HepG2 (cell line): Measurements from ENCODE around the gene CACNG7. TPM values are rescaled to one million over a fixed set of nuclear protein-coding genes. Genes with fewer than 3 reads are reported as not detected.

Experiments used
- CC2D1A ChIP-seq: sonication (generic); formaldehyde crosslinking; IDR thresholded peaks from 2 replicates; pipeline ENCODE4 v1.8.1; 2023; ENCODE audit warnings: mild to moderate bottlenecking, missing genetic modification reagents
- CREB1 ChIP-seq, 2 experiments: fragments of 450-650 bp in 1 of 2; IDR thresholded peaks; 2 replicates each; pipeline ENCODE4 v1.6.1; 2016 to 2017; ENCODE audit warnings: control low read depth in 1 of 2, mild to moderate bottlenecking in 1 of 2, missing compliant biosample characterization in 1 of 2, missing genetic modification characterization in 1 of 2
- GABPA ChIP-seq, 2 experiments: IDR thresholded peaks; 2 replicates each; pipeline ENCODE4 v1.6.1; 2011 to 2016; ENCODE audit warnings: low read depth in 2 of 2, low read length in 1 of 2, missing biosample characterization in 1 of 2, missing genetic modification characterization in 1 of 2
- HMGA1 ChIP-seq: sonication (generic); formaldehyde crosslinking; conservative IDR thresholded peaks from 2 replicates; pipeline ENCODE4 v1.4.0; 2020; ENCODE audit warnings: missing genetic modification reagents
- HOXA5 ChIP-seq: sonication (generic); formaldehyde crosslinking; IDR thresholded peaks from 2 replicates; pipeline ENCODE4 v1.4.0; 2020; ENCODE audit warnings: missing genetic modification reagents
- IRX3 ChIP-seq: sonication (generic); formaldehyde crosslinking; IDR thresholded peaks from 2 replicates; pipeline ENCODE4 v1.8.1; 2023; ENCODE audit warnings: mild to moderate bottlenecking, low read depth, missing genetic modification reagents, borderline replicate concordance
- JARID2 ChIP-seq: sonication (generic); formaldehyde crosslinking; IDR thresholded peaks from 2 replicates; pipeline ENCODE4 v1.8.1; 2023; ENCODE audit warnings: missing genetic modification reagents, inconsistent platforms; ENCODE audit not compliant: insufficient replicate concordance
- JUNB ChIP-seq: sonication (generic); formaldehyde crosslinking; IDR thresholded peaks from 2 replicates; pipeline ENCODE4 v1.8.0; 2022; ENCODE audit warnings: missing genetic modification reagents, mild to moderate bottlenecking, borderline replicate concordance
- KAT7 ChIP-seq: IDR thresholded peaks from 2 replicates; pipeline ENCODE4 v1.6.1; 2018; ENCODE audit warnings: borderline replicate concordance, missing compliant biosample characterization
- ONECUT2 ChIP-seq: sonication (generic); formaldehyde crosslinking; IDR thresholded peaks from 2 replicates; pipeline ENCODE4 v1.4.0; 2020; ENCODE audit warnings: missing genetic modification reagents
- POLR2G ChIP-seq: fragments of 200-400 bp; formaldehyde crosslinking; IDR thresholded peaks from 2 replicates; pipeline ENCODE4 v1.6.1; 2018; ENCODE audit warnings: mild to moderate bottlenecking, low read depth, low read length, moderate library complexity
- RFX1 ChIP-seq: fragments of 450-650 bp; IDR thresholded peaks from 2 replicates; pipeline ENCODE4 v1.6.1; 2017
- ZNF747 ChIP-seq: sonication (generic); formaldehyde crosslinking; IDR thresholded peaks from 2 replicates; pipeline ENCODE4 v1.8.1; 2023; ENCODE audit warnings: missing genetic modification reagents, mild to moderate bottlenecking, borderline replicate concordance
- ZNF841 ChIP-seq: sonication (generic); formaldehyde crosslinking; IDR thresholded peaks from 2 replicates; pipeline ENCODE4 v1.8.1; 2023; ENCODE audit warnings: missing genetic modification reagents, borderline replicate concordance
- ZSCAN12 ChIP-seq: sonication (generic); formaldehyde crosslinking; IDR thresholded peaks from 2 replicates; pipeline ENCODE4 v1.9.0; 2021; ENCODE audit warnings: mild to moderate bottlenecking, missing genetic modification reagents
- polyA plus RNA-seq, 8 experiments: library from polyadenylated mRNA; depleted of rRNA in 3 of 8; stranded (reverse) in 7 of 8; unstranded in 1 of 8; fragments of >200 nt; fragmentation: Illumina TruSeq in 4 of 8; extraction: Trizol in 4 of 8; gene quantifications; 2 replicates each; pipeline versions ENCODE4 v1.2.1 to v1.2.3, GENCODE V29; 2011 to 2016; ENCODE audit warnings: low read depth in 4 of 8, missing spikeins in 1 of 8, mixed read lengths in 1 of 8; ENCODE audit not compliant: insufficient read depth in 1 of 8
- total RNA-seq, 5 experiments: library from RNA; depleted of rRNA; stranded (reverse); fragments of >200 nt; fragmentation: Illumina TruSeq; extraction: Trizol; gene quantifications; 2 replicates each; pipeline ENCODE4 v1.2.3, GENCODE V29; 2016; ENCODE audit warnings: low read depth in 1 of 5
- TF ChIP-seq, protein P1 (sequence below): sonication (generic); formaldehyde crosslinking; conservative IDR thresholded peaks from 2 replicates; pipeline ENCODE4 v1.8.0; 2022; ENCODE audit warnings: missing genetic modification reagents
- TF ChIP-seq, protein P2 (sequence below): IDR thresholded peaks from 2 replicates; pipeline ENCODE4 v1.6.1; 2018; ENCODE audit warnings: missing genetic modification reagents
- TF ChIP-seq, protein P3 (sequence below): sonication (generic); formaldehyde crosslinking; IDR thresholded peaks from 2 replicates; pipeline ENCODE4 v1.4.0; 2020; ENCODE audit warnings: missing genetic modification reagents
- TF ChIP-seq, protein P4 (sequence below): sonication (generic); formaldehyde crosslinking; IDR thresholded peaks from 2 replicates; pipeline ENCODE4 v1.4.0; 2020; ENCODE audit warnings: mild to moderate bottlenecking, missing genetic modification reagents
- TF ChIP-seq, protein P5 (sequence below): sonication (generic); formaldehyde crosslinking; IDR thresholded peaks from 2 replicates; pipeline ENCODE4 v1.4.0; 2020; ENCODE audit warnings: low read depth, mild to moderate bottlenecking, missing genetic modification reagents

CACNG7 gene
- total and polyA plus RNA-seq, 2 of the 13 experiments (the other 11 are each of a cell fraction or from before 2014, with no cell fraction given), result not detected

DNA sequence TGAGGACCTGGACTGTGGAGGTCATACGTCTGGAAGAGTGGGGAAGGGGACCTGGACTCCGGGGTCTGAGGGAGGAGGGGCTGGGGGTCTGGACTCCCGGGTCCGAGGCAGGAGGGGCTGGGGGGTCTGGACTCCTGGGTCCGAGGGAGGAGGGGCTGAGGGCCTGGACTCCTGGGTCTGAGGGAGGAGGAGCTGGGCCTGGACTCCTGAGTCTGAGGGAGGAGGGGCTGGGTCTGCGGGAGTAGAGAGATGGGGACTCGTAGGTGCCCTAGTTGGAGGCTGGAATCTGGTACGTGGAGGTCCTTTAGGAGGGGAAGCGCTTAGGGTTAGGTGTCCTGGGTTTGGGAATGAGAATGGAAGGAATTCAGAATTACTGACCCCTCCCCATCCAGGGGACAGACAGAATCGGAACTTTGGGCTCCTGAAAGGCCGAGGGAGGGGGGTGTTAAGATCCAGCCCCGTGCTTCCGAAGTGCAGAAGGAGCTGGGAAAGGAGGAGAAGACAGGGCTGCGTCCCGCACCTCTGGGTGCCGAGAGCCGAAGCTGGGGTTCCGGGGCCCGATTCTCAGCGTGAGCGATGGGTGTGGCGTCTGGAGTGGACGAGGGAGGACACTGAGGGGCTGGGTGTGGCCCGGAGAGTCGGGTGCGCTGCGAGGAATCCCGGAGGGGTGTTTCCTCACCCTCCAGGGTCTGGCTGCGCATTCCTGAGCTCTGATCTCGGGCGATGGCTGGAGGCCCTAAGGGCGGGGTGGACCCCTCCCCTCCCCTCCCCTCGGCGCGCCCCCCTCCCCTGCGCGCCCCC lies 40.8 kb upstream of the CACNG7 start (continued):
- TF ChIP-seq, protein P1, sequence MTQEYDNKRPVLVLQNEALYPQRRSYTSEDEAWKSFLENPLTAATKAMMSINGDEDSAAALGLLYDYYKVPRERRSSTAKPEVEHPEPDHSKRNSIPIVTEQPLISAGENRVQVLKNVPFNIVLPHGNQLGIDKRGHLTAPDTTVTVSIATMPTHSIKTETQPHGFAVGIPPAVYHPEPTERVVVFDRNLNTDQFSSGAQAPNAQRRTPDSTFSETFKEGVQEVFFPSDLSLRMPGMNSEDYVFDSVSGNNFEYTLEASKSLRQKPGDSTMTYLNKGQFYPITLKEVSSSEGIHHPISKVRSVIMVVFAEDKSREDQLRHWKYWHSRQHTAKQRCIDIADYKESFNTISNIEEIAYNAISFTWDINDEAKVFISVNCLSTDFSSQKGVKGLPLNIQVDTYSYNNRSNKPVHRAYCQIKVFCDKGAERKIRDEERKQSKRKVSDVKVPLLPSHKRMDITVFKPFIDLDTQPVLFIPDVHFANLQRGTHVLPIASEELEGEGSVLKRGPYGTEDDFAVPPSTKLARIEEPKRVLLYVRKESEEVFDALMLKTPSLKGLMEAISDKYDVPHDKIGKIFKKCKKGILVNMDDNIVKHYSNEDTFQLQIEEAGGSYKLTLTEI, result no peak
- TF ChIP-seq, protein P2, sequence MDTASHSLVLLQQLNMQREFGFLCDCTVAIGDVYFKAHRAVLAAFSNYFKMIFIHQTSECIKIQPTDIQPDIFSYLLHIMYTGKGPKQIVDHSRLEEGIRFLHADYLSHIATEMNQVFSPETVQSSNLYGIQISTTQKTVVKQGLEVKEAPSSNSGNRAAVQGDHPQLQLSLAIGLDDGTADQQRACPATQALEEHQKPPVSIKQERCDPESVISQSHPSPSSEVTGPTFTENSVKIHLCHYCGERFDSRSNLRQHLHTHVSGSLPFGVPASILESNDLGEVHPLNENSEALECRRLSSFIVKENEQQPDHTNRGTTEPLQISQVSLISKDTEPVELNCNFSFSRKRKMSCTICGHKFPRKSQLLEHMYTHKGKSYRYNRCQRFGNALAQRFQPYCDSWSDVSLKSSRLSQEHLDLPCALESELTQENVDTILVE (CRISPR knock-in tag), result no peak
- TF ChIP-seq GABPA (IDR thresholded peaks at IDR 0.05; ENCODE audit: low read depth, low read length) (no peak), GABPA (CRISPR knock-in tag; IDR thresholded peaks at IDR 0.05; ENCODE audit: low read depth) (no peak; the same call in 1 of the 2 replicates), POLR2G (no peak; the same call in 1 of the 2 replicates), CC2D1A (no peak), CREB1 (IDR thresholded peaks at IDR 0.05) (no peak), CREB1 (CRISPR knock-in tag; IDR thresholded peaks at IDR 0.05) (no peak), KAT7 (no peak; the same call in 1 of the 2 replicates), JARID2 (CRISPR knock-in tag) (no peak), ZNF747 (CRISPR knock-in tag) (0 out of 2 replicates have a peak, but pooled peaks have one; percentile 34), HOXA5 (CRISPR knock-in tag) (no peak), JUNB (CRISPR knock-in tag) (no peak), IRX3 (no peak), ONECUT2 (CRISPR knock-in tag) (no peak), ZSCAN12 (CRISPR knock-in tag) (no peak), RFX1 (no peak), HMGA1 (CRISPR knock-in tag) (no peak), ZNF841 (no peak)
- TF ChIP-seq, protein P3, sequence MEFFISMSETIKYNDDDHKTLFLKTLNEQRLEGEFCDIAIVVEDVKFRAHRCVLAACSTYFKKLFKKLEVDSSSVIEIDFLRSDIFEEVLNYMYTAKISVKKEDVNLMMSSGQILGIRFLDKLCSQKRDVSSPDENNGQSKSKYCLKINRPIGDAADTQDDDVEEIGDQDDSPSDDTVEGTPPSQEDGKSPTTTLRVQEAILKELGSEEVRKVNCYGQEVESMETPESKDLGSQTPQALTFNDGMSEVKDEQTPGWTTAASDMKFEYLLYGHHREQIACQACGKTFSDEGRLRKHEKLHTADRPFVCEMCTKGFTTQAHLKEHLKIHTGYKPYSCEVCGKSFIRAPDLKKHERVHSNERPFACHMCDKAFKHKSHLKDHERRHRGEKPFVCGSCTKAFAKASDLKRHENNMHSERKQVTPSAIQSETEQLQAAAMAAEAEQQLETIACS, result no peak
- TF ChIP-seq, protein P4, sequence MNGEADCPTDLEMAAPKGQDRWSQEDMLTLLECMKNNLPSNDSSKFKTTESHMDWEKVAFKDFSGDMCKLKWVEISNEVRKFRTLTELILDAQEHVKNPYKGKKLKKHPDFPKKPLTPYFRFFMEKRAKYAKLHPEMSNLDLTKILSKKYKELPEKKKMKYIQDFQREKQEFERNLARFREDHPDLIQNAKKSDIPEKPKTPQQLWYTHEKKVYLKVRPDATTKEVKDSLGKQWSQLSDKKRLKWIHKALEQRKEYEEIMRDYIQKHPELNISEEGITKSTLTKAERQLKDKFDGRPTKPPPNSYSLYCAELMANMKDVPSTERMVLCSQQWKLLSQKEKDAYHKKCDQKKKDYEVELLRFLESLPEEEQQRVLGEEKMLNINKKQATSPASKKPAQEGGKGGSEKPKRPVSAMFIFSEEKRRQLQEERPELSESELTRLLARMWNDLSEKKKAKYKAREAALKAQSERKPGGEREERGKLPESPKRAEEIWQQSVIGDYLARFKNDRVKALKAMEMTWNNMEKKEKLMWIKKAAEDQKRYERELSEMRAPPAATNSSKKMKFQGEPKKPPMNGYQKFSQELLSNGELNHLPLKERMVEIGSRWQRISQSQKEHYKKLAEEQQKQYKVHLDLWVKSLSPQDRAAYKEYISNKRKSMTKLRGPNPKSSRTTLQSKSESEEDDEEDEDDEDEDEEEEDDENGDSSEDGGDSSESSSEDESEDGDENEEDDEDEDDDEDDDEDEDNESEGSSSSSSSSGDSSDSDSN (CRISPR knock-in tag), result 0 out of 2 replicates have a peak, but pooled peaks have one; percentile 13
- TF ChIP-seq, protein P5, sequence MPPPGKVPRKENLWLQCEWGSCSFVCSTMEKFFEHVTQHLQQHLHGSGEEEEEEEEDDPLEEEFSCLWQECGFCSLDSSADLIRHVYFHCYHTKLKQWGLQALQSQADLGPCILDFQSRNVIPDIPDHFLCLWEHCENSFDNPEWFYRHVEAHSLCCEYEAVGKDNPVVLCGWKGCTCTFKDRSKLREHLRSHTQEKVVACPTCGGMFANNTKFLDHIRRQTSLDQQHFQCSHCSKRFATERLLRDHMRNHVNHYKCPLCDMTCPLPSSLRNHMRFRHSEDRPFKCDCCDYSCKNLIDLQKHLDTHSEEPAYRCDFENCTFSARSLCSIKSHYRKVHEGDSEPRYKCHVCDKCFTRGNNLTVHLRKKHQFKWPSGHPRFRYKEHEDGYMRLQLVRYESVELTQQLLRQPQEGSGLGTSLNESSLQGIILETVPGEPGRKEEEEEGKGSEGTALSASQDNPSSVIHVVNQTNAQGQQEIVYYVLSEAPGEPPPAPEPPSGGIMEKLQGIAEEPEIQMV (CRISPR knock-in tag), result no peak
